HG02885 (cell line): ENCODE results near the gene LYPD6.

Experiments used
- ATAC-seq: cut with Tn5 transposase; IDR thresholded peaks from one replicate; pipeline ENCODE4 v1.9.1; 2021; ENCODE audit warnings: mild to moderate bottlenecking; ENCODE audit not compliant: unreplicated experiment, poor library complexity

The LYPD6 gene

DNA sequence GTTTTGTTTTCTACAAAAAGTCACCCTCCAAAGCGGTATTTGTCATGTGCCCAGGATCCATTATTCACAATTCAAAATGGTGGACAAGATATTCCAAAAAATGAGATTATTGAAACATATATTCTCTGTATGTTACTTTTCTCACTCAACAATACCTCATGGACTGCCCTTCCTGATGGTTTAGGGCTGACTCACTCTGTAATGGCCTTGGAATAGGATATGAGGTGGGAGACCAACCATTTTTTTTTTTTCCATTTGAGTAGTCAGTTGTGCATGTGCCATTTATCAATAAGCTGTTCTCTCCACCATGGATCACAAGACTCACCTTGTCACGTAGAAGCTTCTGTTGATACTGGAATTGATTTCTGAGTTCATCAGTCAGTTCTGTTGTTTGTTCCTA is 64.5 kb downstream of the LYPD6 start:
- ATAC-seq = no peak

DNA sequence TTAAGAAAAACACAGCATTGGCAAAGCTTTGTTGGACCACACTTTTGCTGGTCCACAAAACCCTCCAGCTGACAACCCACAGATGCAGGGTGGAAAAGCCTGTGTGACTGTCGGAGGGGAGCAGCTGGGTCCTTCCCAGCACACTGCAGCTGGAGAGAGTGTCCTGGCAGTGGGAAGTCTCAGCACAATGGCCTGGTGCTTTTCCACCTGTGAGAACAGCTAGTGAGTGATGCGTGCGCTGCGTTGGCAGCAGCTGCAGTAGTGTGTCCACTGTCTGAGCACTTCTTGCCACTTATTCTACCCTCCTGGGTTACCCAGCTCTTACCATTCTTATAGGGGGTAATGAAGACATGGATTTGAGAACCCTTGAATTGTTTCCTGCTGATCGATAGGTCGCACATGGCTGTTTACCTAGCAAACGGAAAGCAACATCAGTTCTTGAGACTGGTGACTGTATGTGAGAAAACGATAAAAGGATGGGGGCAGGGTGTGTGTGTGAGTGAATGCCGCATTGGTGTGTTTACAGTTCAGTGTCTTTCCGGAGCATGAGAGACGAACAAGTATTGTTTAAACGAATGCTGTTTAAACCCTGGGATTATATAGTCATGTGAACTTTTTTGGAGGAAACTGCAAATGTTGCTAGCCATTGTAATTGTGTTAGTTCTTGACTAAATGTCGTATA is 69.7 kb downstream of the LYPD6 start:
- ATAC-seq = no peak

DNA sequence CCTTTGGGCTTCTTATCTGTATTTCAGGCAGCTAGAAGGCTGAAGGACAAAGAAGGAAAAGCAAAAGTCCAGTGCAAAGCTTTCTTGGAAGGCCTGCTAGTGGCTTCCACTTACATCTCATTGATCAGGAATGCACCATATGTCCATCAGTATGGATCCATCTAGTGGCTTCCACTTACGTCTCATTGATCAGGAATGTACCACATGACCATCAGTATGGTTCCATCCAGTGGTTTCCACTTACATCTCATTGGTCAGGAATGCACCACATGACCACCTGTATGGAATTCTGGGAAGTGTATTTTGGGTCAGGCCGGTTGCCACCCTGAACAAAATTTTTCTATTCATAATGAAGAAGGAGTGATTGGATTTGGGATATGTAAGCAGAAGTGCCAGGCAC is 70.6 kb downstream of the LYPD6 start:
- ATAC-seq = no peak

DNA sequence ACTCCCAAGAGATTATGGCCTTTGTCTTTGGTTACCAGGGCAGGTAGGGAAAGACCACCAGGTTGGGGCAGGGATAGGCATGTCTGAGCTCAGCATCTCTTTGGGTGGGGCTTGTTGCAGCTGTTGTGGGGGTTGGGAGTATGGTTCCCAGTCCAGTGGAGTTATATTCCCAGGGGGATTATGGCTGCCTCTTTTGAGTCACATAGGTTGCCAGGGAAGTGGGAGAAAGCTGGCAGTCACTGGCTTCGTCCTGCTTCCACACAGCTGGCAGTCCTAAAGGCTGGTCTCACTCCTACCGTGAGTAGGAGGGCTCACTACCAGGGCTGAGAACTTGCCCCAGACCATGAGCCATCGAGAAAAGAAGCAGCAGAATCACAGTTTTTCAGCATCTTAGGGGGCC is 79.1 kb downstream of the LYPD6 start:
- ATAC-seq = no peak

DNA sequence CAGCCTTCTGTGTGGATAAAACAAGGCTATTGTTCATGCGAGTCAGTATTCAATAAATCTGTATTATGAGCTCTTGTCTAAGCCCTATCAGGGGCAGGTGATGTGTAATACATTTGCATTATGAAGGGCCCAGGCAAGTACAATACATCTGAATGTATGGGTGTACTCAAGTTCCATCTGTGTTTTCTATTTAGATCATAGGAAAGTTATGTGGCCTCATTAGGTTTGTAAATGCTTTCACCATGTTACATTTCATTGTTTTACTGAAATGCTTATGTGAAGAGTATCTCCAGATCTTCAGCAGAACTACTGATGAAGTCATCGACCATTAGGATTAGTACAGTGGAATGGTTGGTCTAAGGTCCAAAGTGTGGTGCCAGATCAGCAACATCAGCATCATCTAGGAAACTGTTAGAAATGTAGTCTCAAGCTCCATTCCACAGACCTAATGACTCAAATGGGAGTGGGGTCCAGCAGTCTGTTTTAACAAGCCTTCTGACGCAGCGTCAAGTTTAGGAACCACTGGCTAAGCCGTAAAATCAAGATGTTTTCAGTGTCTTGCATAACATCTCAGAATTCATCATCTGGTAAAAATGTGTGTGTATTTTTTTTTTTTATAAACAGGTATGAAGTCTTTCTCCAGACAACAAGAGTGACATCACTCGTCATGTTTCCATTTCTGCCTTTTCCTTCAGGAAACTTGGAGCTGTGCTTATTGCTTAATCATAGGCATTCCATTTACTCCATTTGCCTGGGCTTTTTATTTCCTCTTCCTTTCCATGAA is 80.5 kb downstream of the LYPD6 start:
- no peak for ATAC-seq

DNA sequence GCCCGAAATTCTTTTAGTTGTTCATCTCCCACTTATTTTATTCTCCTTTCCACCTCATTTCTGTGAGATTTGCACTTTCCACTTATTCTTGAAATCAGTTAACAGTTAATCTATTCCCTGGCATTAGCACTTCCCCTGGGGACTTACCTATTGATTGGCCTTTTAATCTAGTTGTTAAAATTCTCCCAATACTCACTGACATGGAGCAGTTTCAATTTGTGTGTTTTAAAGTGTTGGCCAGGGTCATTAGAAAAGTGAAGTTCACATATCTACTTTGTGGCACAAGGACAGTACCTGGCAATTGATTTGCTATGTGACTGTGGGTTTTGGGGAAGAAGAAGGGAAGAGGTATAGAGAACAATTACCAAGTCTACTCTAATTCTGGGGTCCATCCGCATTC is 83.1 kb downstream of the LYPD6 start:
- ATAC-seq = no peak

DNA sequence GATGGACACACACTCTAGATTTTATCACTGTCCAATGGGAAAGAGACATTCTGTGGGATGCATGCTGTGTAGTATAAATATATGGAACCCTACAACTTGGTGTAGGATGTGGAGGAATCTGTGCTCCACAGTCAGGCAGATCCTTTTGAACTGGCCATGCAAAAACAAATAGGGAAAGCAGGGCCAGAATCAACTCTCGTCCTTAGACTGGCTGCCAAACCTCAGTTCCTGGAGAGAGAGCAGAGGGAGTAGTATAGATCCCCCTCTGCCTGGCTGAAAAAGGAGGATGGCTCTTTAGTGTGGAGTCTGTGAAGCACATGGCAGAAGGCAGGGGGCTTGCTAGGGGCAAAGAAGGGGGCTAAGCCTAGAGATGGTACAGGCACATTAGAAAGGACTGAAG is 84.7 kb downstream of the LYPD6 start:
- no peak for ATAC-seq

DNA sequence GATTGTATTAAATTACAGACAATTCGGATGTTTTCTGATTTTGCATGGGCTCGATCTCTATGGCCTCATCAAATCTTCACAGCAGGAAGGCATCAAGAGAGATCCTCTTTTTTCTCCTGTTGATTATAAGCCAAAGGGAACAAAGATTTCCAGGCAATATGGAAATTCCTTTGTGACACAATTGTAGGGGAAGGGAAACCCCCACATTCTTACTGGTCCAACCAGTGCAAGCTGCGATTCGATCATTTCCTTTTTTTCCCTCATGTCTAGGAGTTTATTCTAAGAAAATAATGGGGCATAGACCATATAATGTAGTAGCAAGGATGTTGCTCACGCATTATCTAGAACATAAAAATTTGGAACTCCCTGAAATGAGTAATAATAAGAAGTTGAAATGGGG is 87.7 kb downstream of the LYPD6 start:
- no peak for ATAC-seq

DNA sequence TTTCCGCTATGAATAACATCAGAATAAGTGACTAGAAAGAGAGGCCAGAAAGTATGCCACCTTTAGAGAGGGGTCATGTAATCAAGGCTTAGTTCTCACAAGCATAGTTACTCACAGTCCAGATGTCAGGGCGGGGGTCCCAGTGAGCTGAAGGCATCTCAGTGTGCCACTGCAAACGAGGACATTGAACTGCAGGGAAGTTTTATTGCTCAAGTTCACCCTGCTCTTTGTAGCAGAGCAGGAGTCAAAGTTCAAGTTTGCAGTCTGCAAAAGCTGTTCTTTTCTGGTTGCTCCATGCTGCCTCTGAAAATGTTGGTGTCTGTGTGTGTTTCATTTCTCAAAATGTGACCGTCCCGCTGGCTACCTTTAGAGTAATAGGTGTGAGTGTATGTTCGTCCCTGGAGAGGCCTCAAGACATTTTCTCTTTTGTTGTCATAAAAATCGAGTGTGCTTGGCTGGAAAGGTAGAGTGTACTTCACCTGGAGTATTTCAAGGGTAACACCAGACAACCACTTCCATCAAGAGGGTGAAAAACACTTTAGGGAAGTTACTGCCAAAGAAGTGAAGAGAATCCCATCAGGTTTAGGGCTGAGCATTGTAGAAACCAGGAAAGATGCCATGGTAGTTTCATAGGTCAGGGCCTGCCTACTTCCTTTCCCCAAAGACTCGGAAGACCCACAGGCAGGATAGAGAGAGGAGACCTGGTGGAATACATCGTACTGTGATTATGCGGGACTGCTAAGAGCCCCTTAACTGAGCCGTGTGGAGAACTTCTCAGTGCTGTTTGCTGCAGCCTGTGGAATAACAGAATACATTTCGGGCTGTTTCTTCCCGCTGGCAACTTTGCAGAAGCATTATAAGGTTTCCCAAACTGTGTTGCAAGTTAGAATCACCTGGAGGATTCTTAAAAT is 89.9 kb downstream of the LYPD6 start:
- ATAC-seq = no peak

DNA sequence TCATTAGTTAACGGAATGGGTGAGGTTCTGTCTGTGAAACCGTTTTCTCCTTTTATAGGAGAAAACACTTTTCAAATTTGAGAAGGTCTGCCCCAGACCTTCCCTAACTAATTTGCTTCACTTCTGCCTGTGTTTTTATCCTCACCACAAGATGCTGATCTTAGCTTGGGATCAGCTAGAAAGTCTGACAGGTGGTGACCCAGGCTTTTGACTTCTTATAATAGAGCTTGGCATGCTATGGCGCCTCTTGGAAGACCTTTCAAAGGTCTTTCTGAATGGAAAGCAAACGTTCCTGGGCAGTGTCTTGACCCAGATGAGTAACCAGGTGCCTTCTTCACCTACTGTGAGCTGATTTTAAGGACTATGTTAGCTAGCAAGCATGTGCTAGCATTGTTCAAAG is 91.4 kb downstream of the LYPD6 start:
- ATAC-seq = no peak

DNA sequence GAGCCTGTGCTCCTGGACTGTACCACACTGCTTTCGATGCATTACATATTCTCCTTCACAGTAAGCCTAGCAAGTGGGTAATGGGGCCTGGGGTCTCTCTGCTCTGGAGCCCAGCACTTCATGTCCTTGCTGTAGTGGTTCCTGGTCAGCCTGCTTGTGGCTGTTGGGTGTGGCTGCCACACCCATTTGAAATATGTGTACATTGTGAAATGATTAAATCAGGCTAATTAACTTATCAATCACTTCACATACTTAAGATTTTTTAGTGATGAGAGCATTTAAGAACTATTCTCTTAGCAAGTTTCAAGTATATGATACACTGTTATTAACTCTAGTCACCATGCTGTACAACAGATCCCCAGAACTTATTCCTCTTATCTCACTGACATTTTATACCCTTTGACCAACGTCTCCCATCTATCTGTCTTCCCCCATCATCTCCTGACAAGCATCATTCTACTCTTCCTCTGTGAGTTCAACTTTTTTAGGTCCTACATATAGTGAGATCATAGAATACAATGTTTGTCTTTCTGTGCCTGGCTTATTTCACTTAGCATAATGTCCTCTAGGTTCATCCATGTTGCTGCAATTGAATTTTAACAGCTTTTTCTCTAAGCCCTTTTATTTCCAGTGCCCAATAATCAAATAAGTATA is 92.1 kb downstream of the LYPD6 start:
- no peak for ATAC-seq

DNA sequence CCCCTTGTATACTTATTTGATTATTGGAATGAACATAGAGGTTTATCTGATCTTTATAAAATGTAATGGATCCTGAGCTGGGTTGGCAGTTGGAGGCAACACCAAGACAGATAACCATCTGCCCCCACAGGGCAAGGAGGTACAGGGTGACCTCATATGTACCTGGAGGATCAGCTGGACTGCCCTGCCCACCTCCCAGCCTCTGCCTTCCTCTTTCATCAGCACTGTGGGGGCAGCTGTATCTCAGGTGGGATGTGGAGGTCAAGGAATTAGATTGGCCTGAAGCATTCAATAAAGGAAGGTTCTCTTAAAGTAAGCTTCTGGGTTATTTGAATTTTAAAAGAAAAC is 92.6 kb downstream of the LYPD6 start:
- ATAC-seq = no peak

DNA sequence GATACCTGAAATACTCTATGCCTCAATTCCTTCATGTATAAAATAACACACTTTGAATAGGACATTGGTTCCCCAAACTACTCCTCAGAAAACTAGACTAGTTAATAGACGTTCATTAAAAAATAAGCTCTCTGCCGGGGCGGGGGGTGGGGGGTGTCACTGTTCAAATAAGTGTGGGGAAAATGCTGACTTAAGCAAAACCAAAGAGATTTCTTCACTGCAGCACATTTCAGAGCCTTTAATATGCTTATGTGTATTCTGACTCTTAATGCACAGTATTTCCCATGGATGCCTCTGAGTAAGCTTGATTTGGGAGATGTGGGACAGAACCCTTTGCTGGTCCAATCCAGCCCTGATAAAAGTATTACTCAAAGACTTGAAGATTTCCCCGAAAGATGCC is 93.2 kb downstream of the LYPD6 start:
- ATAC-seq = no peak

DNA sequence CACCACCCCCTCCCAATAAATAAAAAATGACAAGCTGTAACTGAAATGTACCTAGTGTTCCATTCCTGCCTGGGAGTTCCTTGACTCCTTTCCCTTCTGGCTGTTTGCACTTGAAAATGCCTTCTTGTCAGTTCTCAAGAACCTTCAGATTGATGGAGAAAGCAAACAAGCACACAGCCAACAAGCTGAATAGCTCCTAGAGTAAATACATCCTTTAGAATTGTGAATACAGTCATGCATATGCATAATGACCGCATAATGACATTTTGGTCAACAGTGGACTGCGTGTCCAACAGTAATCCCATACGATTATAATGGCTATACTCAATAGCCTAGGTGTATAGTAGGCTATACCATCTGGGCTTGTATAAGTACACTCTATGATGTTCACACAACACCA is 97.0 kb downstream of the LYPD6 start:
- ATAC-seq = no peak

DNA sequence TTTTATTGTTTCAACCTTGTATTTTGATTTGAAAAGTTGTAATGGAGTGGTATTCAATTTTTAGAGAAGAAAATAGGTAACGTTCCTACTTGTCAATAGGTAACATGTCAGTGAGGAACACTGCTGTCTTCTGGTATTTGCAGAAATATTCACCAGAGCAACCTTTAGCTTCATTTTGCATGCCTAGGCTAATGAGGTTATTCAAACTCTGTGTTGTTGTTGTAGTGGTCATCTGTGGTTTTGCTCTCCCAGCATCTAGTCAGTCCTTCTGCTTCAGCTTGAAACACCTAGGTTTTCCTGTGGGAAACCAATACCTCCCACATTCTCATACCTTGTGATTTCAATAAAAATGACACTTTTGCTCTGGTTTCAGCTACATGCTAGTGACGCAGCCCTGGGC is 98.4 kb downstream of the LYPD6 start:
- no peak for ATAC-seq

DNA sequence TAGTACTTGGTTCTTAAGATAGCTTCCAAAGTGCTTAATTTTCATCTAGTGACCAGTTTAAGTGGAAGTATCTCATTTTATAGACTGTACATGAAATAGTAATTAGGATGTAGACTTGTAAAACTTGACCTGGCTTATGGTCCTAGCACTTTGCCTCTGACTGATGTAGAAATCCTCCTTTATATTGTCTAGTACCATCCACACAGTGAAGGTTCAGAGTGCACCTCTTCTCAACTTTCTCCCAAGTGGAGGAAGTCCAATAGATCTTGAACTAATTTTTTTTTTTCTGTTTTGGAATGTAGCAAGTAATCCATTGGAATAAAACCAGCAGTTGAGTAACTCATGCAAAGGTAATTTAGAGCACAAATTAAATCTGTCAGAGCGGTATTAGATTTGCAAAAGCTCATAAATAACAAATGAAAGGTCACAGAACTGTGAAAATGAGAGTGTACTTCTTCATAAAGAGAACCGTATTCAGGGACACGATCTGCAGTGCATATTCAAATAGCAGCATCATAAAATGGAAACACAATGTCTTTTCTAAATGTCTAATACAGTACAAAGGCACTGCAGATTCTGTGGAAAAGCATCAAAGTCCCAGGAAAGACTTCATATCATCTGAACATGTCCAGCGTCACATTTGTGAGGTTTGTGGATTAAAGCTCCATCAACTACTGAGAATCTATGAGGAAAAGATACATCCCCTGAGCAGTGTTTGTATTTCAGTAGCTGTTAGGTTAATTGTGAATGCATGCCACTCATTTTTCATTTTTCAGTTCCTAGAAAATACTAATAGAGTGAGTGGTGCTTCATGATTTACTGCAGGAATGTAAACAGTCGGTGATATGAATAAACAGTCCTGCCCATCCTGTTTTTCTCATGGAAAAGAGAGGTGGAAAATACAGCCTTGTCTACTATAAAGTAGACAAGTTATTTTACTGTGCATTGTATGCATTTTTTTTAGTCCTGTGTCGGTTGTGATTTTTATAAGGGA is 100.7 kb downstream of the LYPD6 start:
- no peak for ATAC-seq

DNA sequence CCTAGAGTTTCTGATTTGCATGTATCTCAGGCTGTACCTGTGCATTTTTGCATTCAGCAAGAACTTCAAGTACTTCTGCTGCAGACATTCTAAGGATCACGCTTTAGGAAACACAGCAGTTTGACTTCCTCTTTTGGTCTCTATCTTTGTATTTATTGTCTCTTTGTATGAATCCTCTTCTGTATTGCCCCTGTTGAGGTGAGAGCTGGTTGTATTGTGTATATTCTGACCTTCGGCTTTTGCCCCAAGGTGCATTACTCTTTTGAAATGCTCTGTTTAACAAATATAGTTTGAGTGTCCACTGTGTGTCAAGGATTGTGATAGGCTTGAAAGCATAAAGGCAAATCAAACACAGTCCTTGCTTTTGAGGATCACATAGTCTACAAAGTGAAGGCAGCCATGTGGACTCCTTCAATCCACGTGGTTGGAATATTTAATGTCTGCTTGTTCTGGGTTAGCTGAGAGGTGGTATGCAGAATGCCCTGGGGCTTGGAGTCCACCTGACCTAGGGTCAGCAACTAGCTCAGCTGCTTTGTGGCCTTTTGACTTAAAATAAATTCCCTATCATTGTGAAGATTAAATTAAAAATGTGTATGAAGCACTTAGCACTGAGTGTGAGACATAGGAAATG is 108.1 kb downstream of the LYPD6 start:
- peak; percentile 96 for ATAC-seq

DNA sequence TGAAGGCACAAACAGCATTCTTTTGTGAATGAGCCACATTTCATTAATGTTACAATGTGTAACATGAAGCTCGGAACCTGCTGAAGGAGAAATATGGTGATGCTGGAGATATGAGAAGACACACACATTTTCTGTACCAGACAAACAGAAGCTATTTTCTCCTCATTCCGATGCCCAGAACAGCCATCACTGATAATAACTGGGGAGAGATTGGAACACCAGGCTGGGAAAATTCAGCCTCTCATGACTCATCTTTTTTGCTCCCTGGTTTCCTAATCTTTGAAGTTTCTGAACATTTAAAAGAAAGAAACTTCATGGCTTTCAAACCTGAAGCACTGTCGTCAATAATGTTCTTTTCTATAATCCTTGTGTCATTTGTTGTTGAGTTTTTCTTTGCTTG is 110.9 kb downstream of the LYPD6 start:
- ATAC-seq = no peak

DNA sequence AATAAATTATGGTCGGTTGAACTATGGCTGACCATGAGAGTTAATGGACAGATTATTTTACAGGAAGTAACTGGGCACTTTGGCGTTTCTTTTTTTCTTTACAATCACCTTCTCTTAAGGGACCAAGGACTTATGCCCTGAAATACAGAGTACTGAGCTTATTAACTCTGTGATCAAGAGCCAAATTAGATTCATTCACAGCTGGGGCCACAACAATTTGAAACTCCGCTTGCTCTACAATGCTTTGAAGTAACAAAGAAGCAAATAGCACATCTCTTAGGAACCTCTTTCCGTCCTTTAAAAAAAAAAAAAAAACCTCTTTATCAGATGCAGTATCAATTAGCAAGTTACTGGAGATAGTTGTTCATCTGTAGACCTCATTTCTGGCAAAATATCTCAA is 112.0 kb downstream of the LYPD6 start:
- no peak for ATAC-seq
